C4-2B (cell line): Measurements from ENCODE around the gene CDKAL1.

Experiments
- CTCF ChIP-seq: fragments of 450-650 bp; conservative IDR thresholded peaks from 2 replicates; pipeline ENCODE4 v1.5.1; 2017; ENCODE audit warnings: mild to moderate bottlenecking
- ZFX ChIP-seq: fragments of 450-650 bp; IDR thresholded peaks from 2 replicates; pipeline ENCODE4 v1.6.1; 2017

- TF ChIP-seq CTCF (no peak), ZFX (no peak)
Measured at GRCh38 chr6:20841806-20842205, 307.5 kb downstream of the CDKAL1 start.
